ENCODE results near the gene MSH3.

Gene MSH3

GRCh38 chr5:80701597-80701996, 47.1 kb downstream of the MSH3 start:
- Histone ChIP-seq H3K36me3 (ENCODE audit: control insufficient read depth, low read length) (peaks cover 12% of the 10 kb centered on the region), H3K4me1 (ENCODE audit: control insufficient read depth, low read length) (peaks cover 14% of the 10 kb centered on the region), H3K9me3 (ENCODE audit: control insufficient read depth, insufficient read depth, low read length) (no peaks in the 10 kb centered on the region), H3K79me2 (ENCODE audit: control insufficient read depth, low read length) (no peaks in the 10 kb centered on the region), H3K9me2 (replicated peaks; ENCODE audit: control insufficient read depth, low read length) (no peaks in the 10 kb centered on the region), H4K20me1 (ENCODE audit: control insufficient read depth, insufficient read depth, low read depth, low read length) (no peaks in the 10 kb centered on the region), H3K27me3 (ENCODE audit: control insufficient read depth, low read length) (no peaks in the 10 kb centered on the region), H3F3A (ENCODE audit: control insufficient read depth, insufficient read depth) (no peaks in the 10 kb centered on the region), H3K27ac (ENCODE audit: low read depth, low read length) (no peak overlapping the region), H3K4me2 (ENCODE audit: low read length) (no peak overlapping the region), H3K4me3 (ENCODE audit: low read length) (no peak overlapping the region)
- TF ChIP-seq EZH2phosphoT487 (IDR thresholded peaks at IDR 0.05; ENCODE audit: borderline replicate concordance, low read length) (no peak), CTCF (IDR thresholded peaks at IDR 0.05; ENCODE audit: low read depth, low read length, poor library complexity, severe bottlenecking) (no peak)

DNA sequence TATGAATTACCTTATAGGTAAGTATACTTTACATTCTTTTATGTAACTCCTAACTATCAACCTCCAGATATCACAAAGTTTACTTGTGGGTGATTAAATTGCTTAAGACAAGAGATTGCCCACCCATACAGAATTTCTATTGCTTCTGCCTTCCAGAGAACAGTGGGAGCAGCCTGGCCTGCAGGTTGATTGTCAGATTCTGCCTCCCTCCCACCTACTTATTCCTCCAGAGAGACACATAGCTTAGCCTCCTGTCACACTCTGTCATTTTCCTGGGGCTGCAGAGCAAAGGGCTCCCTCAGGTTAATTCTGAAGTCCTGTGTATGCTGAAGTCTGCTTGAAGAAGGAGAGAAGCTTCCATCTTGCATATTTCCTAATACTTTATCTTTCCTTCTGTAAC, 48.8 kb downstream of the MSH3 start:
- Histone ChIP-seq H3K27me3 (ENCODE audit: control insufficient read depth, low read length) (no peaks in the 10 kb centered on the region), H3K27ac (ENCODE audit: low read depth, low read length) (no peak overlapping the region), H4K20me1 (ENCODE audit: control insufficient read depth, insufficient read depth, low read depth, low read length) (no peaks in the 10 kb centered on the region), H3K9me3 (ENCODE audit: control insufficient read depth, insufficient read depth, low read length) (no peaks in the 10 kb centered on the region), H3K4me2 (ENCODE audit: low read length) (no peak overlapping the region), H3K9me2 (replicated peaks; ENCODE audit: control insufficient read depth, low read length) (no peaks in the 10 kb centered on the region), H3K36me3 (ENCODE audit: control insufficient read depth, low read length) (peaks cover 18% of the 10 kb centered on the region), H3F3A (ENCODE audit: control insufficient read depth, insufficient read depth) (no peaks in the 10 kb centered on the region), H3K4me1 (ENCODE audit: control insufficient read depth, low read length) (peaks cover 14% of the 10 kb centered on the region), H3K4me3 (ENCODE audit: low read length) (no peak overlapping the region), H3K79me2 (ENCODE audit: control insufficient read depth, low read length) (no peaks in the 10 kb centered on the region)
- TF ChIP-seq CTCF (IDR thresholded peaks at IDR 0.05; ENCODE audit: low read depth, low read length, poor library complexity, severe bottlenecking) (no peak), EZH2phosphoT487 (IDR thresholded peaks at IDR 0.05; ENCODE audit: borderline replicate concordance, low read length) (no peak)

DNA sequence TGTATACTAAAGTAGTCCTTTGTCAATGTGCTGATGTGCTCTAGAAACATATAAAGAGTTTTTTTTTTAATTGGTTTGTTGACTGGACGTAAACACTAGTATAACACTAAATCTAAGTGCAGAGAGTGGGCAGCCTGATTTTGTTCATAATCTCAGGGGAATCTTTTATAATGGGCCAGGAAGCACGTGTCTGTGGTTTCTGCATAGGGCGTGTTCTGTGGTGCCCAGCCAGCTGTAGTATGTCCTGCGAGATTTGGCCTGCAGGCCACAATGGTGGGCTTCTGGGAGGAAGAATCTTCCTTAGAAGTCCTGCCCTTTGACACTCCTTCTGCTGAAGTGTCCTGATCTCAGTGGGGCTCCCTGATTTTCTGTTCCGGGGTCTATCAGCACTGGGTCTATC, 49.3 kb downstream of the MSH3 start:
- Histone ChIP-seq H3K9me2 (replicated peaks; ENCODE audit: control insufficient read depth, low read length) (no peaks in the 10 kb centered on the region), H3K27ac (ENCODE audit: low read depth, low read length) (no peak overlapping the region), H3K36me3 (ENCODE audit: control insufficient read depth, low read length) (peaks cover 18% of the 10 kb centered on the region), H3K4me1 (ENCODE audit: control insufficient read depth, low read length) (peaks cover 14% of the 10 kb centered on the region), H3K4me2 (ENCODE audit: low read length) (no peak overlapping the region), H3K4me3 (ENCODE audit: low read length) (no peak overlapping the region), H3K79me2 (ENCODE audit: control insufficient read depth, low read length) (no peaks in the 10 kb centered on the region), H3F3A (ENCODE audit: control insufficient read depth, insufficient read depth) (no peaks in the 10 kb centered on the region), H3K9me3 (ENCODE audit: control insufficient read depth, insufficient read depth, low read length) (no peaks in the 10 kb centered on the region), H3K27me3 (ENCODE audit: control insufficient read depth, low read length) (no peaks in the 10 kb centered on the region), H4K20me1 (ENCODE audit: control insufficient read depth, insufficient read depth, low read depth, low read length) (no peaks in the 10 kb centered on the region)
- TF ChIP-seq CTCF (IDR thresholded peaks at IDR 0.05; ENCODE audit: low read depth, low read length, poor library complexity, severe bottlenecking) = no peak
- no peak for TF ChIP-seq EZH2phosphoT487 (IDR thresholded peaks at IDR 0.05; ENCODE audit: borderline replicate concordance, low read length)

GRCh38 chr5:80704221-80704620, 49.8 kb downstream of the MSH3 start:
- no peaks in the 10 kb centered on the region for H4K20me1 ChIP-seq (ENCODE audit: control insufficient read depth, insufficient read depth, low read depth, low read length)
- no peaks in the 10 kb centered on the region for H3K27me3 ChIP-seq (ENCODE audit: control insufficient read depth, low read length)
- H3K9me2 ChIP-seq (replicated peaks; ENCODE audit: control insufficient read depth, low read length) = no peaks in the 10 kb centered on the region
- H3F3A ChIP-seq (ENCODE audit: control insufficient read depth, insufficient read depth) = no peaks in the 10 kb centered on the region
- H3K9me3 ChIP-seq (ENCODE audit: control insufficient read depth, insufficient read depth, low read length) = no peaks in the 10 kb centered on the region
- no peak for TF ChIP-seq EZH2phosphoT487 (IDR thresholded peaks at IDR 0.05; ENCODE audit: borderline replicate concordance, low read length)
- peaks cover 18% of the 10 kb centered on the region for H3K36me3 ChIP-seq (ENCODE audit: control insufficient read depth, low read length)
- no peak overlapping the region for H3K4me2 ChIP-seq (ENCODE audit: low read length)
- no peak overlapping the region for H3K4me3 ChIP-seq (ENCODE audit: low read length)
- H3K4me1 ChIP-seq (ENCODE audit: control insufficient read depth, low read length) = peaks cover 14% of the 10 kb centered on the region
- H3K79me2 ChIP-seq (ENCODE audit: control insufficient read depth, low read length) = no peaks in the 10 kb centered on the region
- H3K27ac ChIP-seq (ENCODE audit: low read depth, low read length) = no peak overlapping the region
